ENCODE measurements around the gene ADAMTS7.
"Not testable (repeated sequence)": the region's sequence is repeated elsewhere in the genome, so short reads cannot be mapped to it uniquely, and the experiment has no call there.

Gene ADAMTS7

GRCh38 chr15:78762985-78763795 lies 48.1 kb downstream of the ADAMTS7 start:
- DNase-seq: no peak

- DNase-seq: not testable (repeated sequence)
These were observed 48.8 kb downstream of the ADAMTS7 start for GRCh38 chr15:78762386-78762961.

- DNase-seq: no peak
These were observed 49.3 kb downstream of the ADAMTS7 start for GRCh38 chr15:78761891-78762385.

DNA sequence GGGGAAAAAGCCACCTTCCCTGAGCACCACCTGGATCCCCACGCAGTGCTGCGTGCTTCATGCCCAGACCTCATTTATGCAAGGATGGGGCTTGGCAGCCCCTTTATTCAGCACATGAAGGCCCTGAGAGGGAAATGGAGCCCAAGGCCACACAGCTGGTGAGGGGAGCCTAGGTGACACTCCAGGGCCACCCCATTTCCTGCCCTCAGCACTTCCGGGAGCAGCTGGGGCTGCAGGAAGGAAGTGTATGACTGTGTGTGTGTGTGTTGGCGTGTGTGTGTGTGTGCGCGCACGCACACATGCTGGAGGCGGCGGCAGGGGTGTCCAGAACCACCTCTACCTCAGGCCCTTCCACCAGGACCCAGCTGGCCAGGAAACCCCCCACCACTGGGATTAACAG lies 49.8 kb downstream of the ADAMTS7 start:
- not testable (repeated sequence) for DNase-seq

- no peak for DNase-seq
These were observed 50.2 kb downstream of the ADAMTS7 start for GRCh38 chr15:78761020-78761419.

GRCh38 chr15:78760091-78760882 lies 51.0 kb downstream of the ADAMTS7 start:
- not testable (repeated sequence) for DNase-seq

DNA sequence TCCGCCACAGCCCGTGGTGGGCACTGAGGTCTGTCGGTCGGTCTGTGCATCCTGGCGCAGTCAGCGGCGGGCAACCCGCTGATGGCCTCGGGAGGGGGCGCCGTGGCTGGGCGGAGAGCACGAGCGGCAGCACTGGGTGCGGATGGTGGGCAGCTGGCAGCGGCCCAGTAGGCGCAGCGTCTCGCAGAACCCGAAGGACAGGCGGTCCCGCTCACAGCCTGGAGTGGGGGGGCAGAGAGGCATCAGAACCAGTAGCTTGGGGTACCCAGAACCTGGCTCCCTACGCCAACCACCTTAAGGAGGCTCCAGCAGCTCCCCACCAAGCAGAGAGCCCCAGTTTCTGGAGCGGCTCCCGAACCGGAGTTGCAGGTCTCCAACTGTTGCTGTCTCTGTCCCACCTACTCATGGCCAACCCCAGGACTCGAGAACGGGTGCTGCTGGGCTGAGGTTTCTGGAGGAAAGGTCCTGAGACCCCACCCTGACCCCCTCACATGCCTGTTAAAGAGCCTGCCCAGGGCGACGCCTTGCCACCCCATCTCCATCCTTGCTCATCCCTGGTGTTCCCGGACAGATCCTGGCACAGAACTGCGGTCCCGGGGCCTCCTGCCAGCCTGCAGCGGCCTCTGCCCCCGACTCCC lies 51.8 kb downstream of the ADAMTS7 start:
- not testable (repeated sequence) for DNase-seq

DNA sequence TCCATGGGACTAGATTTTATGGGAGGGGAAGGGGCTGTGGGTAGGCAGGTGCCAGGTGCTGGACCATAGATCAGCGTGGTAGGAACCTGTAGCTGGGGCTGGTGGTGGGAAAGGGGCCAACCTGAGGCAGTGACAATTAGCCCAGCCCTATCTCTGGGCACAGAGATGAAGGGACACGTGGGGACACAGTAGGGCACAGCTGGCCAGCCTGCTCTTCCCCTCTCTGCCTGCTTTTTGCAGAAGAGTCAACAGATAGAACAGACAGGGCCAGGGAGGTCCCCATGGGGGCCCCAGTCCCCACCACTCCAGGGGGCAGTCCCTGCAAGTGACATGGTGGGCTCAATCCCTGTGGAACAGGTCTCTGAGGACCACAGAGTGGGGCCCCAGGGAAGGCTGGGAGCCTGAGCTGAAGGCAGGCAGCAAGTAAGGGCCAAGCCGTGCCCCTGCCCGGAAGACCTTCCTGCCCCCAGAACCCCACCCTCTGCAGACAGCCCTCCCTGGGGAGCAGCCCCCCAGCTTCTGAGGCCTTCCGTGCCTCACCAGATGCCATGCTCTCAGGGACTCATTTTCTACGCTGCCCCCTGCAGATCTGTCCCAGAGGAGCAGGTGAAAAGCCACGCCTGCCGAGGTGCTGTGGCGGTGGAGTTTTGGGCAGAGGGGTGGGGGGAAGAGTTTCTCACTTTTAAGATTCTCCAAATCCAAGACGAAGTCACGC lies 52.6 kb downstream of the ADAMTS7 start:
- DNase-seq: not testable (repeated sequence)

- not testable (repeated sequence) for DNase-seq
These were observed 53.2 kb downstream of the ADAMTS7 start for GRCh38 chr15:78758084-78758483.

GRCh38 chr15:78757636-78757905 lies 53.7 kb downstream of the ADAMTS7 start:
- DNase-seq: no peak

GRCh38 chr15:78756781-78757635 lies 54.3 kb downstream of the ADAMTS7 start:
- not testable (repeated sequence) for DNase-seq

GRCh38 chr15:78755900-78756591 lies 55.2 kb downstream of the ADAMTS7 start:
- DNase-seq: not testable (repeated sequence)

- not testable (repeated sequence) for DNase-seq
These were observed 56.5 kb downstream of the ADAMTS7 start for GRCh38 chr15:78754637-78755280.

DNA sequence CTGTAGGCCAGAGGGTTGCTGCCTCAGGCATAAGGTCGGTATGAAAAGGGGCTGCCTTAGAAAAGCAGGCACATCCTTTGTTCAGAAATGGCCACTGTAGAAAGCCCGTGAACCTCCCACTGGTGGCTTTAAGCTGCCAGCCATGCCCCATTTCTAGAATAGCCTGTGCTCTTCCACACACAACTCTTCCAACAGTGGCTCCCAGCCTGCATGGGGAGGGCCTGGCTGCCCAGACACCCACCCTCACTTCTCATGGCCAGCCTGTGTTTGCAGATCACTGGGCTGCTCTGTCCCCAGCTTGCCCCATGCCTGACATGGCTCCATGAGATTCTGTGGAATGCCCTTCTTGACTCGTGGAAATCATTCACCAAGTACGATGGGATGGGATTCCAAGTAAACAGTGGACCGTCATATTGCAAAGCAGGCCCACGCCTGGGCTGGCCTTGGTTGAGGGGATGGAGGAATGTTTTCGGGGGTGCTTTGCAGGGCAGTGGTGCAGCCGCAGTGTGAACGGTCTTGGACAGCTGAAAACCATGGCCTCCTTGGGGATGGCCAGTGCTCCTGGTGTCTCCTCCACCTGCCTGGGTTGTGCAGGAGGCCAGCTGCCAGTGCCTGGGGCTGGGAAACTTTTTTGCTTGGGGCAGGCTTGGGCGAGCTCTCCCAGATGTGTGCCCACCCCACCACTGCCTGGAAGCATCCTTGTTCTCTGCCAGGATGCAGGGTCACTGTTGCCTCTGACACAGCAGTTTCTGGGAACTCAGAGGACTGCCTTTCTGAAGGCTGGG lies 57.3 kb downstream of the ADAMTS7 start:
- DNase-seq: not testable (repeated sequence)

DNA sequence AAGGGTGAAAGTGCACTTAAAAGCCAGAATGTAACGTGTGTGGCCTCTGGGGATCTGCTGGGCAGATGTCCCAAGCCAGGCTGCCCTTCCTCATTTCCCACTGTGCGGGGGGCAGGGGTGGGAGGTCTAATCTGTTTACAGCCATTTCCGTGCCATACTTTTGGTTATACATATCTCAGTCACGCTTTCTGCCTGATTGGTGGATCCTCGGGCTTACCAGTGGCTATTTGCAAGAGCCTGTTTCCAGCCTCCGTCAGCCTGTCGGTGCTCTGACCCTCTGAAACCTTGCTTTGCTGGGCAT lies 58.0 kb downstream of the ADAMTS7 start:
- not testable (repeated sequence) for DNase-seq

GRCh38 chr15:78752492-78753358 lies 58.5 kb downstream of the ADAMTS7 start:
- DNase-seq: no peak

GRCh38 chr15:78751602-78751979 lies 59.7 kb downstream of the ADAMTS7 start:
- no peak for DNase-seq

DNA sequence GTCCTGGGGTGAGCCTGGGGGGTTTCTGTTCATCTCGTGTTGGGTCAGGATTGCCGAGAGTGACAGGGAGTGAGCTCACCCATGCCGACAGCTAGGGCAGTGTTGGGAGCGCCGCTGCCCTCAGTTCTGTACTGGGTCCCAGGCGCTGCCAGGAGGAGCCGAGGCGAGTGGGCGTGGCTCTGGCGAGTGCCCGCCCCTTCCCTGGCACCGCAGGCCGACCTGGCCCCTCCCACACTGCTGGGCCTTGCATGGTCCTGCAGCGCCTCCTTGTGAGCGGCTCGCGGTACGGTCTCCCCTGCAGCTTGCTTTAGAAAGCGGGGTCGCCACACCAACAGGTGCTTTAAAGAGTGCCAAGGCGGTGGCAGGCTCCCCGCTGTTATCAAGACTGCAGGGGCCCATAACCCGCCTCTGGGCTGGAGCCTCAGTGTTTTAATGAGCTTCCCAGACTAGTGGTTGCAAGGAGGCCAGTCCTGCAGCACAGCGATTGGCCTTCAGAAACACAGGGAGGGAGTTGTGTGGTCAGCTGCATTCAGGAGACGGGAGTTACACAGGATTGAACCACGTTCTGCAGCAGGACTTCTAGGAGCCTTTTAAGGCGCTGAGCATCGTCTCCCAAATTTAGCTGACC lies 60.2 kb downstream of the ADAMTS7 start:
- DNase-seq: peak; percentile 94

Measured in NCI-H1436 (cell line).